Stimulated activated CD8-positive, alpha-beta memory T cell treated with anti-CD3 and anti-CD28 coated beads, Interleukin-7, amount 100 ng/mL, for 4 hours (primary cell): ENCODE results near the gene PTRHD1.
"Not testable (repeated sequence)": the region's sequence is repeated elsewhere in the genome, so short reads cannot be mapped to it uniquely, and the experiment has no call there.

Experiments
- DNase-seq, 2 donors: peaks; one replicate each; pipeline ENCODE4 v3.0.0-alpha.2; 2020; ENCODE audit warnings: low read depth in 2 of 2

PTRHD1 gene

GRCh38 chr2:24809316-24810007 is 16.3 kb upstream of the PTRHD1 start:
- DNase-seq, result no peak

GRCh38 chr2:24806661-24807036 is 13.5 kb upstream of the PTRHD1 start:
- no peak for DNase-seq

GRCh38 chr2:24805811-24806660 is 12.8 kb upstream of the PTRHD1 start:
- not testable (repeated sequence) for DNase-seq

- DNase-seq, result not testable (repeated sequence)
These were observed 7.3 kb upstream of the PTRHD1 start for GRCh38 chr2:24800487-24800886.

- no peak for DNase-seq
These were observed 4.5 kb upstream of the PTRHD1 start for GRCh38 chr2:24797644-24798043.

GRCh38 chr2:24793761-24794435 is 707 bp upstream of the PTRHD1 start:
- DNase-seq, result no peak

- no peak for DNase-seq
These were observed 683 bp downstream of the PTRHD1 start for GRCh38 chr2:24792542-24792873.

GRCh38 chr2:24791452-24791851 is 1.7 kb downstream of the PTRHD1 start:
- DNase-seq, result no peak

GRCh38 chr2:24788816-24789215 is 4.4 kb downstream of the PTRHD1 start:
- DNase-seq, result no peak

GRCh38 chr2:24787532-24787931 is 5.7 kb downstream of the PTRHD1 start:
- DNase-seq, result no peak

- no peak for DNase-seq
These were observed 7.4 kb downstream of the PTRHD1 start for GRCh38 chr2:24785671-24786321.

- no peak for DNase-seq
These were observed 9.6 kb downstream of the PTRHD1 start for GRCh38 chr2:24783641-24784040.

GRCh38 chr2:24779116-24779515 is 14.1 kb downstream of the PTRHD1 start:
- DNase-seq, result no peak

GRCh38 chr2:24774373-24774772 is 18.8 kb downstream of the PTRHD1 start:
- DNase-seq, result no peak

- DNase-seq, result no peak
These were observed 21.2 kb downstream of the PTRHD1 start for GRCh38 chr2:24771764-24772586.

GRCh38 chr2:24771061-24771460 is 22.1 kb downstream of the PTRHD1 start:
- DNase-seq, result no peak

GRCh38 chr2:24768601-24769000 is 24.6 kb downstream of the PTRHD1 start:
- no peak for DNase-seq

GRCh38 chr2:24768013-24768412 is 25.2 kb downstream of the PTRHD1 start:
- no peak for DNase-seq

- no peak for DNase-seq
These were observed 26.6 kb downstream of the PTRHD1 start for GRCh38 chr2:24766609-24767008.

GRCh38 chr2:24763843-24764242 is 29.3 kb downstream of the PTRHD1 start:
- no peak for DNase-seq

GRCh38 chr2:24762518-24762917 is 30.7 kb downstream of the PTRHD1 start:
- no peak for DNase-seq
